ENCODE measurements around the gene HAUS3.
"Not testable (repeated sequence)": the region's sequence is repeated elsewhere in the genome, so short reads cannot be mapped to it uniquely, and the experiment has no call there.

Gene HAUS3

GRCh38 chr4:2251073-2251794, 9.3 kb upstream of the HAUS3 start:
- no peak for DNase-seq

- no peak for DNase-seq
Observed at GRCh38 chr4:2250357-2251072, 8.6 kb upstream of the HAUS3 start.

- DNase-seq = no peak
Observed at GRCh38 chr4:2249526-2250356, 7.8 kb upstream of the HAUS3 start.

- DNase-seq = no peak
Observed at GRCh38 chr4:2248821-2249261, 6.9 kb upstream of the HAUS3 start.

- no peak for DNase-seq
Observed at GRCh38 chr4:2248044-2248780, 6.3 kb upstream of the HAUS3 start.

- no peak for DNase-seq
Observed at GRCh38 chr4:2247128-2248043, 5.5 kb upstream of the HAUS3 start.

- no peak for DNase-seq
Observed at GRCh38 chr4:2246384-2247127, 4.6 kb upstream of the HAUS3 start.

GRCh38 chr4:2245787-2246275, 3.9 kb upstream of the HAUS3 start:
- DNase-seq = no peak

GRCh38 chr4:2245057-2245786, 3.3 kb upstream of the HAUS3 start:
- DNase-seq = no peak

- peak; percentile 28 for DNase-seq
Observed at GRCh38 chr4:2243681-2244380, 1.9 kb upstream of the HAUS3 start.

- DNase-seq = no peak
Observed at GRCh38 chr4:2241003-2241402, 918 bp downstream of the HAUS3 start.

- no peak for DNase-seq
Observed at GRCh38 chr4:2236944-2237666, 4.8 kb downstream of the HAUS3 start.

GRCh38 chr4:2231082-2231481, 10.8 kb downstream of the HAUS3 start:
- no peak for DNase-seq

GRCh38 chr4:2226261-2226660, 15.7 kb downstream of the HAUS3 start:
- no peak for DNase-seq

- no peak for DNase-seq
Observed at GRCh38 chr4:2222838-2223237, 19.1 kb downstream of the HAUS3 start.

- DNase-seq = not testable (repeated sequence)
Observed at GRCh38 chr4:2221378-2221777, 20.5 kb downstream of the HAUS3 start.

GRCh38 chr4:2220016-2220630, 21.8 kb downstream of the HAUS3 start:
- DNase-seq = peak; percentile 45

- DNase-seq = no peak
Observed at GRCh38 chr4:2219233-2219760, 22.6 kb downstream of the HAUS3 start.
